HG02852 (cell line): ENCODE measurements around the gene LRRC51.

Experiments
- ATAC-seq: cut with Tn5 transposase; IDR thresholded peaks from one replicate; pipeline ENCODE4 v1.9.1; 2021; ENCODE audit warnings: mild to moderate bottlenecking, moderate library complexity; ENCODE audit not compliant: unreplicated experiment

LRRC51 gene

GRCh38 chr11:72069787-72070251, 10.8 kb upstream of the LRRC51 start:
- ATAC-seq: no peak

- no peak for ATAC-seq
Measured at GRCh38 chr11:72070491-72070890, 10.2 kb upstream of the LRRC51 start.

- ATAC-seq: no peak
Measured at GRCh38 chr11:72072348-72072747, 8.3 kb upstream of the LRRC51 start.

- no peak for ATAC-seq
Measured at GRCh38 chr11:72075109-72075508, 5.5 kb upstream of the LRRC51 start.

DNA sequence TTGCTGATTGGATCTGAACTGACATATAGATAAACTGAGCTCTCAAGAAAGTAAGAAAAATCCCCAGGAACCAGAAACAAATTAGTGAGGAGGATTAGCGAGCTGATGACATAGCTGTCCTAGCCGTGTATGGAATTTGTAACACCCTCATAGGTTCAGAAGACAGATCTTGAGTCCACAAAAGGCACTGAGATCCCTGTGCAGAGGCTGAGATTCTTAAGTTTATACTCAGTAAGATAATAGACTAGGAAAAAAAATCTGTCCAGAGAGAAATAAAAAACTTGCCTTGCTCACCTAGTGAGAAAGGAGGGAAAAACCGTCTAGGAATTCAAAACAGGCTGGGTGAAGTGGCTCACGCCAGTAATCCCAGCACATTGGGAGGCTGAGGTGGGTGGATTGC, 4.9 kb upstream of the LRRC51 start:
- no peak for ATAC-seq

GRCh38 chr11:72078477-72078876, 2.2 kb upstream of the LRRC51 start:
- no peak for ATAC-seq

DNA sequence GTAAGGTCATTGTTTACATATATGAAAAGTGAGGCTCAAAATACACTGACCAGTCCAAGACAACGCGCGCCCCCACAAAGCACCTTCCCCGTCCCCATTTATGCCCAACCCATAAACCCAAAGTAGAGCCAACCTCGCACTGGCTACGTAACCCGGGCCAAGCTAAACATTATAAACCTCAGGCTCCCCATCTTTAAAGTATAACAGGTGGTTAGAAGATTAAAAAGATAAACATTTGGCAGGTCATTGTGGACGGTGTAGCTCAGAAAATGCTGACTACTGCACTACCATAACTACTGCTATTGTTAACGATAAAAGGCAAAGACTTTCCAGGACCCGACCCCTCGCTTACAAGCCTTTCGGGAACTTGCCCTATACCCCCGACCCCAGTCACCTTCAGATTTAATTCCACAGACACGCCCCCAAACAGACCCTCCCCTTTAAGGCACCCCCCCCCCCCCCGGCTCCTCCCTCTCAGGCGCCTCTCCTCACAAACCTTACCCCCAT, 778 bp upstream of the LRRC51 start:
- no peak for ATAC-seq

- ATAC-seq: no peak
Measured at GRCh38 chr11:72081184-72081644, 564 bp downstream of the LRRC51 start.

DNA sequence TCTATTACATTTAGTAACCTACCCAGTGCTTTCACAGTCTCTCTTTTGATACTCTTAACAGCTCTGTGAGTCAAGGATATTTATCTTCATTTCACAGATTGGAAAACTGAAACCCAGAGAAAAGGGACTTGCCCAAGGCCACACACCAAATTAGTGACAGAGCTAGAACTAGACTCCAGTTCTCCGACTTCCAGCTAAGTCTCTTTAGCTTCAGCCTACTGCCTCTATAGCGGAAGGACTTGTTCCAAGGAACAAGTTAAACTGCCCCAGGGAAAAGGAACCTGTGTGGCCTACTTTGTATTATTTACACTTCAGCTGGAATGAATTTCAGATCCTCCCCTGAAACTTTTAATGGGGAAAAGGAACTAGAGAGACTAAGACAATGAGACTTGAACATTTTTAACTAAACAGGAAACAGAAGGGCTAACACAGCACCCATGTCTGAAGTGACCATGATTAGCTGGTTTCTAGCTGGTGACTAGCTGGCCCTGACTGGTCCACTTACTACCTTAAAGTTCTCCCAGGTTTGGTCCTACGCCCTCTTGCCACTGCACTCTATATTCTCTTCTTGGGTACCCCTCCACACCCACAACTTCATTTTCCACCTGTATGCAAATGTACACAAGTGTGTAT, 1.3 kb downstream of the LRRC51 start:
- ATAC-seq: no peak

DNA sequence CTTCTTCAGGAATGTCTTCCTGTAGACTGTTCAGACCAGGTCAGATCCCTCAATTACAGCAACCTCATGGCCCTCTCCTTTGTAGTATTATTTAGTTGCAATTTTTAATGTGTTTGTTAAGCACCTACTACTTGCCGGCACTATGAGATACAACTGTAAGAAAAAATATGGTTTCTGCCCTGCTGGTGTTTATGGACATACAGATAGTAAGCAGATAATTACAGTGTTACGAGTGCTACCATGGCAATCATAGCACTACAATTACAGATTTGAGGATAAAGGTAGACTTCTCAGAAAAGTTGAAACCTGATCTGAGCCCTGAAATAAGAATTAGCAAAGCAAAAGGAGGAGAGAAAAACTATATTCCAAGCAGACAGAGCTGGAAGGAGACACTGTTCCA, 2.8 kb downstream of the LRRC51 start:
- ATAC-seq: no peak

- no peak for ATAC-seq
Measured at GRCh38 chr11:72084076-72084475, 3.4 kb downstream of the LRRC51 start.

- ATAC-seq: no peak
Measured at GRCh38 chr11:72084965-72085364, 4.3 kb downstream of the LRRC51 start.

DNA sequence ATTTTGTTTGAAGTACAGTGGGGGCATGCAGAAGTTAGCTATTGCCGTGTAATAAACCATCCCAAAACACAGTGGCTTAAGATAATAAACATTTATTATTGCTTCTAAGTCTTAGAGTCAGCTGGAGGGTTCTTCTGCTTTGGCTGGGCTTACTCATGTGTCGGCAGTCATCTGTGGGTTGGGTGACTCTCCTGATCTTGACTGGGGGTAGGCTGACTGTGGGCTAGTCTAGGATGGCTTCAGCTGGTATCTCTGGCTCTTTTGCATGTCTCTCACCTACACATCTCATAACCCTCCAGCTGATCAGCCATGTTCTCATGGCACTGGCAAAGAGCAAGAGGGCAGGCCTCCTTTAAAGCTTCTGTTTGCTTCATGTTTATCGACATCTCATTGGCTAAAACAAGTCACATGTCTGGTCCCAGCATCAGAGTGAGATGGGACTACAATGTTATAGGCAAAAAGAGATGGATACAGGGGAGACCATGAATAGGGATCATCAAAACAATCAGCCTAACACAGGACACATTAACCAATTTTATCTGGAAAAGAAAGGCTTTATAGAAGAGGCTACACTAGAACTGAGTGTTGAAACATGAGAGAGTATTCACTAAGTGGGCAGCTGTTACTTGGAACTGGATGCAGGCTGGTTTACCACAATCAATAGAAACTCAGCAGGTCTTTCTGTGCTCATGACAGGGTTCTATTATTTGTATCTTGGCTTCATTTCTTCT, 5.1 kb downstream of the LRRC51 start:
- no peak for ATAC-seq

DNA sequence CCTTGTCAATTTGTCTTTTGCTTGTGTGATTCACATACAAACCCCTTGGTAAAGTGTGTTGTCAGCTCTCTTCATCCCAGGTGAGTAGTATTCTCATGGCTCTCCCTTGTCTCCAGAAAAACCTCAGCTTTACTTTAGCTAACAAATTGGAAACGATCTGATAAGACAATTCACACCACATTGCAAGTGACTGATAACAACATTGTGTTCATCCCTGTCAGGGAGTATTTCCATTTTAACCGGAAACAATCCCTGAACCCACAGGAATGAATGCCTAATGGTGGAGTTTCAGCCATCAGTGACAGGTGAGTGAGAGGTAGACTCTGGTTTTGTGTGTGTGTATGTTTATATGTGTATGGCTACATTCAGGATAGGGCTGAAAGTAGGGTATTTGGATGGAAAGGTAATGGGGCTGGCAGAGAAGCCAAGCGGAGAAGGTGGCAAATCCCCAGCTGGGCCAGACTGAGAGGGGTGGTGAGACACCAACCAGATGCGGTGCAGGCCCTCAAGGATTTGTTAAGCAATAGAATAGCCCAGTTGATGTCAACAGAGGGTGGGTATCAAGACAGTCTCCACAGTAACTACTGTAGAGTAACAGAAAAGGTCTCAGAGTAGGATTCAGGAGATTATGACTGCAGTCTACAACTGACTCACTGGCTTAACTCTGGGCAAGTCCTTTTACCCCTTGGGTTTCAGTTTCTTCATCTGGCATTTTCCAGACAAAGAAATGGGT, 7.6 kb downstream of the LRRC51 start:
- ATAC-seq: no peak

DNA sequence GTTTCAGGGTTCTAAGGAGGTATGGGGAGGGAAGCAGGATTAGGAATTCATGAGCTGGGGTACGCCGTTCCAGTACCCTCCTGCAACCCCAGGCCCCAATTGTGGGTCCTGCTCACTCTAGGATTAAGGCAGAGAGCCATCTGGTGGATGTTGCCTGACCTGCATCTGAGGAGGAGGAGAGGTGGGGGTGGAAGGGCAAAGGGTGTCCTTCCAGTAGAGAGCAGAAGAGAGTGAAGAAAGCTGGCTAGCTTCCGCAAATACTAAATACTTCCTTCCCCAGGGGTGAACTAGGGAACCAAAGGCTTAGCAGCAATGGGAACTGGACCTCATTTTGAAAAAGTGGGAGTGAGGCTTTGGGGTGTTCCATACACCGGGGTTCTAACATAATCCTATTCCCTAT, 10.6 kb downstream of the LRRC51 start:
- ATAC-seq: no peak

GRCh38 chr11:72098741-72099140, 18.1 kb downstream of the LRRC51 start:
- no peak for ATAC-seq

- ATAC-seq: no peak
Measured at GRCh38 chr11:72100009-72100408, 19.4 kb downstream of the LRRC51 start.

GRCh38 chr11:72100462-72100861, 19.8 kb downstream of the LRRC51 start:
- ATAC-seq: no peak

DNA sequence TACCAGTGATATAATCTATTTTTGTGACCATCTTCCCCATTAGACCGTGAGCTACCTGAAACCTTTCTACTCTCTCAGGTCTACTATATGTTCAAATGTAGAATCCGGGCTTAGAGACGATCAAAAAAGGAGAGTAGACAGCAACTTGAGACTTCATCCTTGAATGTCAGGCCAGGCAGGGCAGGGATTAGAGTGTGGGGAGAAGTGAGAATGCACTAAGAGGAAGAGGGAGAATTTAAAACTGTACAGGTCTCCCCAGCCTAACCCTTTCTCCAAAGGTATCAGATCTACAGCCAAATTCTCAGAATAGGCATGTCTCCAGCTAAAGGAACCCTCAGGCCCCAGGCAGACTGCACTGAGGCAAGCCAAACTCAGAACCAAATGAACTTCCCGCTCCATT, 21.5 kb downstream of the LRRC51 start:
- no peak for ATAC-seq

DNA sequence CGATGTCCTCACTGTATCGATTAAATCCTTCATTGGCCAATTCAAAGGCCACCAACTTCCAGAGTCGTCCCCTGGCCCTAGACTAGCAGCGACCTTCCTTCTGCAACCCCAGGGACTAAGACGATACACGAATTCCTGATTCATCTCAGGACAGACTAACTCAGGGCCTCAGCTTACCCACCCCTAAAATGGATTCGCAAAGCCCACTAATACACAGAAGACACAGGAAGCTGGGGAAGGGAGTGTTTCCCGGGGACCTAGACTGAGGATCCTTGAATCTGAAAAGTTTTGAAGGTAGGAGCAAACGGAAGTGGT, 21.9 kb downstream of the LRRC51 start:
- ATAC-seq: no peak

- peak; percentile 85 for ATAC-seq
Measured at GRCh38 chr11:72102946-72103753, 22.5 kb downstream of the LRRC51 start, which contains the start of gene LAMTOR1. Gene LAMTOR1 (minus strand): TSS chr11:72103297. CDS start chr11:72103224, 73 bp downstream.
